GM19240 (cell line): Measurements from ENCODE around the gene CHMP6.

Source experiments
- DNase-seq: peaks from one replicate; pipeline ENCODE4 v3.0.0; 2011; ENCODE audit warnings: low spot score; ENCODE audit not compliant: insufficient read length

Gene CHMP6

DNA sequence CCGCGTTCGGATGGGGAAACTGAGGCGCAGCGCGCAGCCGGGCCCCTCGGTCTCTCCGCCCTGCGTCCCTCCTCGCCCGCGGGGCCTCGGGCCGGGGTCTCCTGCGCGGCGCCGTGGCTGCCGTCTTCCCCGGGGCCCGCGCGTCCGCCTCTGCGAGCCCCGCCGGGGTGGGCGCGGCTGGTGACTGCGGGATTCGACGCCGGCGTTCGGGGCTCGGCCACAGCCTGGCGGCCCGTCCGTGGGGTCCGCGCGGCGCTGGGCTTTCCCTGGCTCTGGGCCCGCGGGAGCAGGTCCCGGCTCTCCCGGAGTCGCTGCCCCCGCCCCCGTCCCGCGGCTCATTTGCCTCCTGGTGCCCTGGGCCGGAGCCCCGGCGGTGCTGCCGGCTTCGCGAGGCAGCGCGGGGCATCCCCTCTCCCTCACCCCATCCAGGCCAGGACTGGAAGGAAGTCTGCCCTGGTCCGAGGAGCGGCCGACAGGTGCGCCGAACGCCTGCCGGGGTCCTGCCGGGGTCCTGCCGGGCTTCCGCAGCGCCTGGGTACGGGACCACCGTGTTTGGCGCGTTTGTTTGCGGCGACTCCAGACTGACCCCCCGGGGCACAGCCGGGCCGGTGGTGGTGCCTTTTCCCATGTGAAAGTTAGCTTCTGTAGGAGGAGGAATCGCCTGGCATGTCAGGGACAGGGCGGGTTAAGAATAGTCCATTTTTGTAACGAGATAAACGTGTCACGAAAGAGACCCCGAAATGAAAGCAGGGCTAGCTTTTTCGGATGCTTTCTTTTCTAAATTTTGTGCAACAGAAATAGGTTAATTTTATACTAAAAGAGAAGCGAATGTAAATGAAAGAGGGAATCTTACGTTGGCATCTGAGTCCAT, 671 bp downstream of the CHMP6 start:
- DNase-seq, result no peak

DNA sequence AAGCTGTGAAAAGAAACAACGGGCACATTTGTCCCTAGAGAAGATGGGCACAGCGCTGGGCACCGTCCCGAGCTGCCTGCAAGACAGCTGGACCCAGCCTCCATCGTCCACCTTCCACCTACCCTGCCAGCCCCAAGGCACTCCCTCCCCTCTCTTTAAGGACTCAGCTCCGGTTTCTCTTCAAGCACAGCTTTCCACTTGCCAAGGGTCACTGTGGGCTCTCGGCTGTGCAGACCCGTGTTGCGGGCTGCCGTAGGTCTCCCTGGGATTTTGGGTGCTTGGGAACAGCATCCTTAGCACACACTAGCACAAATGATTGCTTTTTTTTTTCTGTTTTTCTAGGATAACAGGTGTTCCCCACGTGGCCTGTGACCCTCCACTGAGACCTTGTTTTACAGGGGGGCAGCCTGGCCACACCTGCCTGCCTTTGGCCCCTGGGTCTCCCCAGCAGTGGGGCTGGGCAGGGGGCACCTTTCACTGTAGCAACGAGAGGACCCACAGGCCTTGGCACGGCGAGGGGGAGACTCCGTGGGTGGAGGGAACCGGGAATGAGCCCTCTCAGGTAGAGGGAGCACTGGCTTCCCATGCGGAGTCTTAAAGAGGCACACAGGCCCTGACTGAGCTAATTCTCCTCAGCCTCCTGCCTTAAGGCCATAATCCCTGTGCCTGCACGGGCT, 1.4 kb downstream of the CHMP6 start:
- DNase-seq, result no peak

DNA sequence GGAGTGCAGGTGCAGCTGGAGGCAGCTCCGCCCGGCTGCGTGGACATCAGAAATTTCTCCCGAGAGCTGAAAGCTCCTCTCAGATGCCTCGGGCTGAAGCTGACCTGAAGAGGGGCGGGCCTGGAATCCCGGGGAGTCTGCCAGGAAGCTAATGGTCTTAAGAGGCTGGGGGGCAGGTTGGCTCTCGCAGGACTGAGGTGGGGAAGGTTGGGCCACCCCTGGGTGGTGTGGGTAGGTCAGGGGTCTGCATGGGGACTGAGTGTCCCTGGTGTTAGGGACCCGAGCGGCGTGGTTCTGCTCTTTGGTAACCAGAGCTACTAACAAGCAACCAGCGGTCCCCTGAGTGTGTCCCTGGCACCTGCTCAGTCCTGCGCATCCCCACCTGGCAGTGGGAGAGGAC, 3.5 kb downstream of the CHMP6 start:
- DNase-seq, result no peak

DNA sequence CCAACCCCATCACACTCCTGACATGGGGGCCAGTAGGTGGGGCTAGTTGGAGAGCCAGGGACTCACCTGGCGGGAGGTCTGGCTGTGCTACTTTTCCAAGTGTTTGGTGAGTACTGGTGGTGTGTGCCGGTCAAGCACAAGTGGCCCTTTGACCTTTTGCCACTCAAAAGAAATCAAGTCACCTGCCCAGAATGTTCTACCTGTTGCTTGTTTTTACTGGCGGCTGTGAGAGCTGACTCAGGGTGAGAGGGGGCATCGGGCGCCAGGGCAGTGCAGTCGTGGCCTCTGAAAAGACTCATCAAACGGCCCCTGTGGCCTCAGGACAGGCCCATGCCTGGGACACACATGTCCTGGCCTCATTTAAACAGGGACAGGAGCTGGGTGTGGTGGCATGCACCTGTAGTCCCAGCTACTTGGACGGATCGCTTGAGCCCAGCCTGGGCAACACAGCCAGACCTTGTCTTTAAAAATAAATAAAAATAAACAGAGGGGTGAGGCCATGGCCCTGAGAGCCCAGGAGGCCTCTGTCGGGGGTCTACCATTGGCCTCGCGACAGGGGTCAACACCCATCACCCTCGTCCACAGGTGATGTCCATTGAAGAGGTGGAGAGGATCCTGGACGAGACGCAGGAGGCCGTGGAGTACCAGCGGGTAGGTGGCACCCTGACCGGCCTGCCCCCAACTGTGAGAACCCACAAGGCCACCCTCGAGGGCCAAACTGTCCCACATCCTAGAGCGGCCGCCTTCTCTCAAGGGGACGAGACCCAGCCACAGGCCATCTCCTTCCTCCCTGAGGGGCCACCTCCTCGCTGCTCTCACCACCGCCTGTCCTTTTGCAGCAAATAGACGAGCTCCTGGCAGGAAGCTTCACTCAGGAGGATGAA, 5.0 kb downstream of the CHMP6 start:
- DNase-seq, result no peak

DNA sequence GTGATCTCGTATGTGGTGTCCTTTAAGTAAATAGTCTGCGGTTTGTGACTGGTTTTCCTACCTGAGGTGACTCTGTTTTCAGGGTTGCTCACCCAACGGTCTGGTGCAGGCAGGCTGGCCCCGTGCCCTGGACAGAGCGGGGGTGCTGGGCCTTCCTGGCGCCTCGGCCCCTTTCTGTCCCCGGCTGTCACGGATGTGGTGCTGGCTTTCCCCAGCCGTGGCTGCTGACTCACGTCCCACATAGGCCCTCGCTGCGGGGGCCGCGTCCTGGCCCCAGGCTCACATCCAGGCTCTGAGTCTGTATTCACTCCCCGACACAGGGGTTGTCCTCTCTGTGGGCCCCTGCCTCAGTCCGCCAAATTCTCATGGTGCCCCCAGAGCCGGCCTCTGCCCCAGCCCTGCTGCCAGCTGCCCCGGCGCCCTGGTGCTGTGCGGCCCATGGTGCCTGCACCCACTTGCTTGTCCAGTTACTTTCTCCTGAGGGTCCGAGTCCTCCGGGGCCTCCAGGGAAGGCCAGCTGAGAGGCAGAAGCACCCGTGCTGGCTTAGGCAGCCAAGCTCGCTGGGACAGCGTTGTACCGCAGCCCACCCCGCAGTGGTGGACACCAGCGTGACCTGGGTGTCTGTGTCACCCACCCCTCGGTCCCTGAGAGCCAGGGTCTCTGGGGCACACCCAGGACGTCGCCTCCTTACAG, 5.9 kb downstream of the CHMP6 start:
- no peak for DNase-seq

DNA sequence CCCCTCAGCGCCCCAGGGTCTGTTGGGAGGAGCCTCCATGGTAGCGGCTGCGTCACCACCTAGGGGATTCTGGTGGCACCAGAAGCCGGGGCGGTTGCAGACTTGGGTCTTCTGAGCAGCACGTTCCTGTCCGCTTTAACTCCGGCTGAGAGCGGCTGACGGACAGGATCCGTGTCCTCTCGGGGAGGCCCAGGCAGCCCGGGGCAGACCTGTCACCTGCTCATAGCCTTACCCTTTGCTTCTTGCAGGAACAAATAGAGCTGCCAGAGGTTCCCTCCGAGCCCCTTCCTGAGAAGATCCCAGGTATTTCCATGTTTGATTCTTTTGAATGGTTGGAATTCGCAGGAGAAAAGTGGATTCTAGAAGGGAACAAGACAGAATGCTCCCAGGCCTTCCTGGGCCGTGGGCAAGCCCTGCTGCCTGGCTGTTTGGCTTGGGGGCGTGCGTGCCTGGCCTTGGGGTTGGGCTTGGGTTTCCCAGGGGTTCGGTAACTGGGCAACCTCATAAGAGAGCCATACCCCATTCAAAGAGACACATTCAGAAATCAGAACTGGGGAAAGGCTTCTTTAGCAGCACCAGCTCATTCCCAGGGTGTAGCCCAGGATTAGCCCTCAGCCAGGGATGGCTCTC, 6.6 kb downstream of the CHMP6 start:
- DNase-seq, result no peak

DNA sequence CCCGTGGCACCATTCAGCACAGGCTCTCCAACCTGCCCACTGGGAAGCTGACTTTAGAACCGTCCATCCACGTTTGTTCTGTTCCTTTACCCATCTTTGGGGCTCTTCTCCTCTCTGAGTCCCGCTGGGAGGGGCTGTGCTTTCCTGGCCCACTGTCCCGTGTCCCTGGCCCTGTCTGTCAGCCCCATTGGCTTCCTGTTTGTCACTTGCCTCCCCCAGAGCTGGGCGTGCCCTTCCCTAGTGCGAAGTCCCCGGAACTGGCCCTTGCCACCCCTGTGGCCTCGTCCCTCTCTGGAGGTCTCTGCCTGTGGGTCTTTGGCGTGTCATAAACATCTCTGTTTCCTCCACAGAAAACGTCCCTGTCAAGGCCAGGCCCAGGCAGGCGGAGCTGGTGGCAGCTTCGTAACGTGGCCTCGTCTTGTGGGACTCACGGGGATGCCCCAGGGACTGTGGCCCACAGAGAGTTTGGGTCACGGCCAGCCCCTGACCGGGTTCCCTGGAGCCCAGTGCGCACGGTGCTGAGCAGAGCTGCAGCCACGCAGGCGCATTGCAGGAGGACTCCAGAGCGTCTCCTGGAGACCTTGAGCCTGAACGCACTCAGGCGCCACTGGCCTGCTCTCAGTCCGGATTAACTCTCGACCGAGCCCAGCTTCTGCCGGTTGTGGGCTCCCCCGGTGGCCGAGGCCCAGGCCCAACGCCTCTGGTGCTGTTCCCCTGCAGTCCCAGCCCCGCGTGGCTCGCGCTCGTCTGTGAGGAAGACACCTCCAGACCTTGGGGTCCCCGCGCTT, 7.3 kb downstream of the CHMP6 start:
- no peak for DNase-seq

DNA sequence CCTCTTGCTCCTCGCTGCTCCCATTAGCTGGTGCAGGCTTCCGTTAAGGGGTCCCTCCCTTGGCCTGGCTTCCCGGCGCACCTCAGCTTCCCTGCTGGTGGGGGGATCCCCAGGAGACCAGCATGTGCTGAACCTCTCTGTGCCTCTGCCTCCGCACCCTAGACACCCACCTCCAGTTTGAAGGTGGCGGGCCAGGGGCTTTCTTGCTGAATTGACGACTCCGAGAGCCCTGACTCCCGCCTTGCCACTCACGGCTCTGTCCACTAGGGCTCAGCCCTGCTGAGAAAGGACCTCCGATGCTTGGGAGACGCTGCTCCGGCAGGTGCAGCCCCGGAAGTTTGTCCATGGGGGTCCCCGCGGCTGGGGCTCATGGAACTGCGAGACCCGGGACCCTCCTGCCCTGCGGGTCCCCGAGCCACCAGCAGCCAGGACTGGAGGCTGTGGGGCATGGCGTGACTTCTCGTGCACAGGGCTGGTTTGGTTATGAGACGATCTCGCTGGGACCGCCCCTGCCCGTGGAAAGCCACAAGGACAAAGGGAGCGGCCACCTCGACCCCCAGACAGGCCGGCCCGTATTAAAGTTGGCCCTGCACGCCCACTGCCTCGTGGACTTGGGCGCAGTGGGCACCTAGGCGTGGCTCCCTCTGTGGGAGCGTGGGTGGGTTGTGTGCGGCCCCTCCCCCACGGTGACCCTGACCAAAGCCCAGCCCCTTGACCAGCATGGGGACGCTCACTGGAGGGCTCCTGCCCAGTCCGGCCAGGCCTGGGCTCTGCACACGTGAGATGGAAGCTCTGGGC, 8.1 kb downstream of the CHMP6 start:
- DNase-seq, result no peak

DNA sequence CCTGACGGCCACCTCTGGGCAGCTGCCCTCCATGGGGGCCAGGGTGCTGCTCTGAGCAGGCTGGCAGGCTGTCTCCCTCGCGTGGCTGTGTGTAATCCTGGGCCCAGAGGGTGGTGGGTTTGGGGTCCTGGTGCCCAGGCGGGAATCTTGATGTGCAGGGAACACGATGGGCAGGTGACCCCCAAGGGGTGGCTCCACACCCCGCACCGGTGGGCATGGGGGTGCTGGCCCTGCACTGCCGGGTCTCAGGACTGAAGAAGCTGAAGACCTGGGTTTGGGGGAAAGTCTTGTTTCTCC, 8.6 kb downstream of the CHMP6 start:
- DNase-seq, result no peak

DNA sequence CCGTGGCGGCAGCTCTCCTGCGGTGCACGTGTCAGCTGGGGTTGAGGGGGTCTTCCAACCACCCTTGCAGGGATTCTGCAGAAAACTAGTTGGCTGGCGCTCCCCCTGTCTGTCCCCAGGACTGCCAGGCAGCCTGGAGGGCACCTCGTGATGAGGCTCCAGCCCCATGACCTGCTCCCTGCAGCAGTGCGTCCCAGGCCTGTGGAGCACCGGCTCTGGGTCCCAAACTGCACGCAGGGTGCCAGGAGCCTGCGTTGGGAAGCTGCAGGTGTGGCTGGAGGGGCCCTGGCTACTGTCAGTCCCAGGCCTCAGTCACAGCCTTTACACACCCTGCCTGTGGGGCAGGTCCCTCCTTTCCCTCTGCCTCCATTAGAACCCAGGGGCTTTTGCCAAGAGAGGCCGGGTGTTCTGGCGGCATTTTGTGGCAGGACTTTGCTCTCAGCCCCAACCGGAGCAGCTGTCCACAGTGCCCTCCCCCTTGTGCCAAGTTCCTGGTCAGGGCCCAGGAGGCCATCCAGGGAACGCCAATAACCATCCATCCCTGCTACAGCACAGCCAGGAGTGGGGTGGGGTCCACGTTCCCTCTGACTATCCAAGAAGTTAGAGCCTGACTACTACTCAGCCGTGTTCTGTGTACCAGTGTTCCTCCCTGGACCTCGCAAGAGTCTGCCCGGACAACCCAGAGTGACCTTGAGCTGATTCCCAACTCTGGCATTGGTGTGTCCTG, 9.2 kb downstream of the CHMP6 start:
- DNase-seq, result no peak

DNA sequence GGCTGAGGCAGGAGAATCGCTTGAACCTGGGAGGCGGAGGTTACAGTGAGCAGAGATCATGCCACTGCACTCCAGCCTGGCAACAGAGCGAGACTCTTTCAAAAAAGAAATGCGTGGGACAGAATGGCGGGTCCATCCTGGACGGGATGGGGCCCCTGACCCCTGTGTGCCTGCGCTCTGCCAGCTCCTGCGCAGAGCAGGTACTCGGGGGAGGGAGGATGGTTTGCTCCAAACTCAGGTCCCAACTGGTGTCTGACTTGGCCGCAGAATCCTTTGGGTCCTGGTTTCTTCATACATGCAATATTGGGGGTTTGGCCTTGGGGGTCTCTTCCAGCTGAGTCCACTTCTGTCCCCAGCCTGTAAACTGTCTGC, 10.4 kb downstream of the CHMP6 start:
- no peak for DNase-seq

DNA sequence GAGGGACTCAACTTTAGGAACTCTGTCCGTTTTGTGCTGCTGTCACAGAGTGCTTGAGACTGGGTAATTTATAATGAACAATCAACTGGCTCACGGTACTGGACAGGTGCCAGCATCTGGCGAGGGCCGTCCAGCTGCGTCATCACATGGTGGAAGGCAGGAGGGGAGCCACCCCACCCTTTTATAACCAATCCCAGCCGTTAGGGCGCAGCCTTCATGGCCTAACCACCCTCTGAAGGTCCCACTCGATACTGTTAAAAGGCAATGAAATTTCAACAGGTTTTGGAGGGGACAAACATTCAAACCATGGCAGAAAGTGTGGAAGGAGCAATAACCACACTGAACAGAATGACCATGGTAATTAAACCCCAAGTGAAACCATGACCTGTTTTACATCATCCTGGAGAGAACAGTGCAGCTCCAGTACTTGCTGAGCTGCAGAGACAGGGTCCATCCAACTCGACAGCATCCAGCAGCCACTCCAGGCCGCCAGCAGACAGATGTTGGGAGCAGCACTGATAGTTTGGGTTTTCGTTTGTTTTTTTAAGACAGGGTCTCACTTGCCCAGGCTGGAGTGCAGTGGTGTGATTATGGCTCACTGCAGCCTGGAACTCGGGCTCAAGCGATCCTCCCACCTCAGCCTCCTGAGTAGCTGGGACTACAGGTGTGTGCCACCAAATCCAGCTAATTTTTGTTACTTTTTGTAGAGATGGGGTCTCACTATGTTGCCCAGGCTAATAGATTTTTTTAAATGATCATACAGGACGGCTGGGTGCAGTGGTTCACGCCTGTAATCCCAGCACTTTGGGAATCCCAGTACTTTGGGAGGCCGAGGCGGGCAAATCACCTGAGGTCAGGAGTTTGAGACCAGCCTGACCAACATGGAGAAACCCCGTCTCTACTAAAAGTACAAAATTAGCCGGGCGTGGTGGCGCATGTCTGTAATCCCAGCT, 11.0 kb downstream of the CHMP6 start:
- DNase-seq, result no peak

DNA sequence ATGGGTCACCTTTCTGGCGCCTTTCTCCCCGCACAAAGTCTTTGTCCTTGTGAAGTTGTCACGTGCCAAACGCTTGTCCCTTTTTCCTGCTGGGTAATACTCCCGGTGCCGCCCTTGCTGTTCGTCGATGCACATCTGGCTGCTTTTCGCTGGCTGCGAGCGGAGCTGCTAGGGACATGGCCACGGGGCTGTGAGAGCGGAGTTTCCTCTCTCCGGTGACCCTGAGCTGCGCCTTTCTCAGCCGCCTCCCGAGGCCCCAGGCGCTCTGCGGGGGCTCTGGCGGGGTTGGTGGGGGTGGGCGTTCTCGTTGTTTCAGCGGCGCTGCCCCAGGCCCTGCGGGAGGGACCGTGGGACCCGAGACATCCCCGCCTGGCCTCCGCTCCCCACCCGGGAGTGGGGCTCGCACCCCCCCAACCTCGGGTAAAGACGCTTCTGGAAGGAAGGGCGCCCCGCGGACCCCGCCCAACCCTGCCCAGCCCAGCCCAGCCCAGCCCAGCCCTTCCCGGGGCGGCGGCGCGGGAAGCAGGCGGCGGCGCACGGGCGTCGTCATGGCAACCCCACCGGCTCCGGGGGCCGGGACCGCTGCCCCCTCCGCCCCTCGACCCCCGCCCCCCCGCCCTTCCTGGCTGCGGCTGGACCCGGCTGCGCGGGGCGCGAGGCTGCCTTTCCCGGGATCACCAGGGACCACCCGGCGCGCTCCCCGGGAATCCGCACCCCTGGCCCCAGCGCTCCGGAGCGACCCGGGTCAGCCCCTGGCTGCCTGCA, 12.3 kb downstream of the CHMP6 start:
- DNase-seq, result no peak

DNA sequence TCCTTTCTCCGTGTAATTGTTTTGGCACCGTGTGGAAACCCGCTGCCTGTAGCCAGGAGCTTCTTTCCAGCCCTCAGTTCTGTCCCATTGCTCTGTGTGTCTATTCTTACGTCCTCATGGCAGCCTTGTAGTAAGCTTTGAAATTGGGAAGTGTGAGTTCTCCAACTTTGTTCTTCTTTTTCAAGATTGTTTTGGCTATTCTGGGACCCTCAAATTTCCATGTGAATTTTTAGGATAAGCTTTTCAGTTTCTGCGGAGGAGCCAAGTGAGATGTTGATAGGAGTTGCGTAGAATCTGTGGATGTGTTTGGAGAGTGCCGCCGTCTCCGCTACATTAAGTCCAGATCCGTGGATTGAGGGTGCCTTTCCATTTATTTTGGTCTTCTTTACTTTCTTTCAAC, 15.2 kb downstream of the CHMP6 start:
- DNase-seq, result no peak

DNA sequence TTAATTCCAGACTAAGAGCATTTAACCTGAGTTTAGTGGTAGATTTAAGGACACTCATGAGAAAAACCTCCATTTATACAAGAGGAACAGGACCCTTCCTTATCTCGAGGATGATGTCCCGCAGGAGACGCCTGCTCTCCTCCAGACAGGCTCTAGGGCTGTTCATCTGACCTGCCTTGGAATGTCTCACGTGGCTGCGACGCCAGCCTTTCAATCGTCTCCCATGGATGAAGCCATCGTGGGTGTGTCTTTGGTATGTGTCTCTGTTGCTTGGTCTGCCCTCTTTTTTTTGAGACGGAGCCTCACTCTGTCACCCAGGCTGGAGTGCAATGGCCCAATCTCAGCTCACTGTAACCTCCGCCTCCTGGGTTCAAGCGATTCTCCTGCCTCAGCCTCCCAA, 16.5 kb downstream of the CHMP6 start:
- no peak for DNase-seq

DNA sequence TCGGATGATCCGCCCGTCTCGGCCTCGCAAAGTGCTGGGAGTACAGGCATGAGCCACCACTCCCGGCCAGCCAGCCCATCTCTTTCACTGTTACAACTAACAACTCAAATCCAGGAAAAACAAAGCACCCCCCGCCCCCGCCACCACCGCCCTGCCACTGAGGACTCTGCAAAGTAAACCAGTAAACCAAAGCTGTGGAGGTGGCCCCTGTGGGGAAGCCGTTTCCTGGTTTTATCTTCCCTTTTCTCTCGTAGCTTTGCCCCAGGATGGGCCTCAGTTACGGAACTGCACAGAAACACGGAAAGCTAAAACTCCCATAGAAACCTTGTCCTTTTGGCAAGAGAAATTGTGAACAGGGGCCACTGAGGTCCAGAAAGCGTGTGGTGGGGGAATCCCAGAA, 17.5 kb downstream of the CHMP6 start:
- no peak for DNase-seq

DNA sequence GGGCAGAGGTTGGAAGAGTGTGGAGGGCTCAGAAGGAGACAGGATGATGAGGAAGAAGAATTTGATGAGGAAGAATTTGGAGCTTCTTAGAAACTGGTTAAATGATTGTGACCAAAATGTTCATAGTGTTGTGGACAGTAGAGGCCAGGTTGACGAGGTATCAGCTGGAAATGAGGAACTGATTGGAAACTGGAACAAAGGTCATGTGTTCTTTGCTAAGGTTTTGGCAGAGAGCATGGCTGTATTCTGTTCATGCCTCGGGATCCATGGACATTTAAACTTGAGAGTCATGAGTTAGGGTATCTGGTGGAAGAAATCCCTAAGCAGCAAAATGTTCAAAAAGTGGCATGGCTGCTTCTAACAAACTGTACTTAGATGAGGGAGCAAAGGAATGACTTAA, 19.3 kb downstream of the CHMP6 start:
- no peak for DNase-seq
